H1 (cell line): ENCODE data around the gene CTTNBP2. TPM values are rescaled to one million over a fixed set of nuclear protein-coding genes. Genes with fewer than 3 reads are reported as not detected.

Experiments
- CTCF ChIA-PET: fragments of 300-600 bp; sonication (Branson Sonifier 250); formaldehyde crosslinking; loops from one replicate; lab custom pipeline; 2021; ENCODE audit not compliant: partially characterized antibody; lab: Charles Lee
- POLR2A ChIA-PET: fragments of 300-600 bp; sonication (Branson Sonifier 250); formaldehyde crosslinking; loops from one replicate; lab custom pipeline; 2021; ENCODE audit warnings: inconsistent platforms; ENCODE audit not compliant: partially characterized antibody; lab: Charles Lee
- DNase-seq, 2 experiments: peaks; one replicate each; pipeline versions ENCODE4 v3.0.0 to v3.0.0-alpha.2; 2010 to 2022; ENCODE audit warnings: low spot score in 2 of 2, low read depth in 1 of 2, mixed read lengths in 1 of 2
- FAIRE-seq: peaks from 2 replicates; lab custom pipeline; 2011; peaks lifted over from hg19 to GRCh38; lab: Jason Lieb, UNC
- H2AFZ ChIP-seq: 2 replicates; pipeline ENCODE4 v1.8.1; 2012; ENCODE audit warnings: low read length, inconsistent platforms
- H2AK5ac ChIP-seq: 2 replicates; pipeline ENCODE4 v1.6.1; 2013; ENCODE audit warnings: low read depth, low read length
- H2BK120ac ChIP-seq: replicated peaks from 2 replicates; pipeline ENCODE3; 2013; ENCODE audit warnings: low read depth, low read length, inconsistent platforms
- H2BK12ac ChIP-seq: 2 replicates; pipeline ENCODE4 v1.6.1; 2013; ENCODE audit warnings: low read depth, low read length
- H2BK15ac ChIP-seq: 2 replicates; pipeline ENCODE4 v1.6.1; 2013; ENCODE audit warnings: low read length
- H2BK20ac ChIP-seq: 2 replicates; pipeline ENCODE4 v1.6.1; 2013; ENCODE audit warnings: low read length
- H2BK5ac ChIP-seq: 2 replicates; pipeline ENCODE4 v1.6.1; 2013; ENCODE audit warnings: low read depth, low read length
- H3K14ac ChIP-seq: 2 replicates; pipeline ENCODE4 v1.6.1; 2013; ENCODE audit warnings: inconsistent platforms; ENCODE audit not compliant: insufficient read length
- H3K18ac ChIP-seq: 2 replicates; pipeline ENCODE4 v1.6.1; 2013; ENCODE audit warnings: low read length; ENCODE audit errors: extremely low read depth
- H3K23ac ChIP-seq: 2 replicates; pipeline ENCODE4 v1.6.1; 2013; ENCODE audit warnings: inconsistent platforms; ENCODE audit not compliant: insufficient read length
- H3K23me2 ChIP-seq: 2 replicates; pipeline ENCODE4 v1.6.1; 2013; ENCODE audit warnings: low read depth, low read length
- H3K27ac ChIP-seq: 2 replicates; pipeline ENCODE4 v1.6.1; 2011; ENCODE audit warnings: low read depth, low read length, inconsistent platforms
- H3K27me3 ChIP-seq, 4 experiments: replicated peaks in 1 of 4; 1 replicate in 1 of 4; 2 replicates in 3 of 4; pipeline versions ENCODE4 v1.6.1 to v1.8.1; 2011 to 2013; ENCODE audit warnings: low read length in 3 of 4, mild to moderate bottlenecking in 3 of 4, inconsistent platforms in 2 of 4, mixed read lengths in 2 of 4, moderate library complexity in 1 of 4; ENCODE audit not compliant: control insufficient read depth in 3 of 4, insufficient read depth in 3 of 4; ENCODE audit errors: extremely low read depth in 1 of 4
- H3K36me3 ChIP-seq, 4 experiments: 2 replicates each; pipeline versions ENCODE4 v1.6.1 to v1.8.1; 2011 to 2013; ENCODE audit warnings: mild to moderate bottlenecking in 4 of 4, low read length in 3 of 4, moderate library complexity in 2 of 4, control low read depth in 1 of 4, inconsistent platforms in 1 of 4; ENCODE audit not compliant: insufficient read depth in 4 of 4, control insufficient read depth in 2 of 4
- H3K4ac ChIP-seq: replicated peaks from 2 replicates; pipeline ENCODE3; 2013; ENCODE audit warnings: low read length, low read depth, mixed read lengths, inconsistent platforms; ENCODE audit not compliant: insufficient read length
- H3K4me1 ChIP-seq, 4 experiments: replicated peaks in 1 of 4; 1 replicate in 1 of 4; 2 replicates in 3 of 4; pipeline versions ENCODE4 v1.6.1 to v1.8.1; 2011 to 2013; ENCODE audit warnings: low read length in 3 of 4, inconsistent platforms in 2 of 4, mixed read lengths in 1 of 4; ENCODE audit not compliant: insufficient read depth in 4 of 4, control insufficient read depth in 3 of 4
- H3K4me2 ChIP-seq, 2 experiments: 2 replicates each; pipeline versions ENCODE4 v1.6.1 to v1.8.1; 2011 to 2013; ENCODE audit warnings: low read depth in 2 of 2, low read length in 2 of 2, control low read depth in 1 of 2, inconsistent platforms in 1 of 2, mild to moderate bottlenecking in 1 of 2; ENCODE audit not compliant: insufficient read depth in 1 of 2
- H3K4me3 ChIP-seq, 4 experiments: fragments of 200-600, 300-600 bp in 1 of 4; sonication (generic), shearing (Covaris generic), sonication (Bioruptor Twin) in 1 of 4; 2 replicates each; pipeline versions ENCODE4 v1.5.1 to v1.8.1; 2011 to 2016; ENCODE audit warnings: low read length in 4 of 4, low read depth in 3 of 4, control low read depth in 2 of 4, inconsistent platforms in 2 of 4, mild to moderate bottlenecking in 2 of 4, mixed read lengths in 1 of 4, moderate library complexity in 1 of 4; ENCODE audit not compliant: insufficient read depth in 2 of 4; ENCODE audit errors: extremely low read depth in 1 of 4
- H3K56ac ChIP-seq: replicated peaks from 2 replicates; pipeline ENCODE3; 2013; ENCODE audit warnings: low read depth, mild to moderate bottlenecking, mixed read lengths, low read length, inconsistent platforms; ENCODE audit not compliant: insufficient read length
- H3K79me1 ChIP-seq: 2 replicates; pipeline ENCODE4 v1.6.1; 2013; ENCODE audit warnings: low read depth, low read length, control low read depth
- H3K79me2 ChIP-seq, 2 experiments: 2 replicates each; pipeline versions ENCODE4 v1.6.1 to v1.8.1; 2012 to 2013; ENCODE audit warnings: low read length in 2 of 2, mild to moderate bottlenecking in 2 of 2, inconsistent platforms in 1 of 2; ENCODE audit not compliant: insufficient read depth in 2 of 2, control insufficient read depth in 1 of 2
- H3K9ac ChIP-seq, 4 experiments: replicated peaks in 1 of 4; 1 replicate in 1 of 4; 2 replicates in 3 of 4; pipeline versions ENCODE4 v1.6.1 to v1.8.1; 2011 to 2013; ENCODE audit warnings: low read depth in 3 of 4, low read length in 3 of 4, control low read depth in 2 of 4, mild to moderate bottlenecking in 2 of 4, moderate library complexity in 2 of 4, inconsistent platforms in 1 of 4; ENCODE audit errors: extremely low read depth in 1 of 4
- H3K9me3 ChIP-seq, 2 experiments: 2 replicates each; pipeline versions ENCODE4 v1.6.1 to v1.8.1; 2012 to 2013; ENCODE audit warnings: mild to moderate bottlenecking in 2 of 2, moderate library complexity in 2 of 2, control low read depth in 1 of 2, inconsistent platforms in 1 of 2, low read depth in 1 of 2, low read length in 1 of 2, mixed read lengths in 1 of 2; ENCODE audit not compliant: insufficient read depth in 2 of 2
- H4K20me1 ChIP-seq, 2 experiments: replicated peaks in 1 of 2; 2 replicates each; pipeline versions ENCODE3 to v1.8.1; 2011 to 2013; ENCODE audit warnings: inconsistent platforms in 2 of 2, low read length in 2 of 2, mild to moderate bottlenecking in 1 of 2; ENCODE audit not compliant: insufficient read depth in 2 of 2, control insufficient read depth in 1 of 2
- H4K5ac ChIP-seq: 2 replicates; pipeline ENCODE4 v1.6.1; 2013; ENCODE audit warnings: low read length, low read depth, mixed read lengths, inconsistent platforms; ENCODE audit not compliant: insufficient read length
- H4K8ac ChIP-seq: 2 replicates; pipeline ENCODE4 v1.8.0; 2013; ENCODE audit warnings: mild to moderate bottlenecking, moderate library complexity, low read length, inconsistent platforms; ENCODE audit not compliant: insufficient read depth; ENCODE audit errors: extremely low read depth
- H4K91ac ChIP-seq: replicated peaks from 2 replicates; pipeline ENCODE3; 2013; ENCODE audit warnings: low read length, mixed read lengths, inconsistent platforms; ENCODE audit not compliant: insufficient read length
- BRCA1 ChIP-seq: IDR thresholded peaks from 2 replicates; pipeline ENCODE4 v1.6.1; 2012; ENCODE audit warnings: low read depth, low read length, improper control_type of control experiment
- FOSL1 ChIP-seq: IDR thresholded peaks from 2 replicates; pipeline ENCODE4 v1.6.1; 2011; ENCODE audit warnings: mild to moderate bottlenecking, low read depth, low read length, moderate library complexity; ENCODE audit not compliant: insufficient read depth
- GABPA ChIP-seq: IDR thresholded peaks from 2 replicates; pipeline ENCODE4 v1.6.1; 2011; ENCODE audit warnings: mild to moderate bottlenecking, low read length, moderate library complexity, borderline replicate concordance; ENCODE audit not compliant: insufficient read depth
- HDAC2 ChIP-seq, 2 experiments: fragments of 300-600 bp in 1 of 2; sonication (generic) in 1 of 2; IDR thresholded peaks; 2 replicates each; pipeline ENCODE4 v1.6.1; 2011 to 2012; ENCODE audit warnings: low read depth in 2 of 2, low read length in 2 of 2, mild to moderate bottlenecking in 2 of 2, moderate library complexity in 2 of 2, borderline replicate concordance in 1 of 2, inconsistent platforms in 1 of 2
- RFX5 ChIP-seq: IDR thresholded peaks from 2 replicates; pipeline ENCODE4 v1.6.1; 2011; ENCODE audit warnings: low read depth, low read length, improper control_type of control experiment, borderline replicate concordance
- RXRA ChIP-seq: IDR thresholded peaks from 2 replicates; pipeline ENCODE4 v1.6.1; 2011; ENCODE audit warnings: low read depth, mild to moderate bottlenecking, low read length, moderate library complexity; ENCODE audit not compliant: insufficient read depth
- SIN3A ChIP-seq, 2 experiments: IDR thresholded peaks in 1 of 2; conservative IDR thresholded peaks in 1 of 2; 2 replicates each; pipeline ENCODE4 v1.6.1; 2011 to 2012; ENCODE audit warnings: low read length in 2 of 2, improper control_type of control experiment in 1 of 2, low read depth in 1 of 2, mild to moderate bottlenecking in 1 of 2
- SRF ChIP-seq: IDR thresholded peaks from 2 replicates; pipeline ENCODE4 v1.6.1; 2011; ENCODE audit warnings: mild to moderate bottlenecking, low read depth, low read length, moderate library complexity
- WGBS, 2 experiments: shearing (Covaris generic) in 1 of 2; methylation state at CpG; one replicate each; pipeline versions ENCODE4 v1.1.6 to v1.1.7; 2013 to 2015; ENCODE audit warnings: low lambda C conversion rate in 2 of 2, mixed read lengths in 2 of 2, inconsistent platforms in 1 of 2, low coverage in 1 of 2, missing lambda C conversion rate in 1 of 2; ENCODE audit not compliant: insufficient replicate concordance in 2 of 2, insufficient coverage in 1 of 2, insufficient read length in 1 of 2; ENCODE audit errors: extremely low coverage in 1 of 2, missing lambda C conversion rate in 1 of 2; 5-methylcytosine and 5-hydroxymethylcytosine counted together
- polyA plus RNA-seq, 7 experiments: library from polyadenylated mRNA; depleted of rRNA in 3 of 7; stranded (reverse) in 5 of 7; unstranded in 2 of 7; fragments of >200 nt in 5 of 7; fragments of 200-250 nt in 2 of 7; gene quantifications; 1 replicate in 5 of 7; 2 replicates in 1 of 7; 4 replicates in 1 of 7; pipeline versions ENCODE4 v1.2.1 to v1.2.3, GENCODE V29; 2011 to 2013; ENCODE audit warnings: missing spikeins in 2 of 7, mixed read lengths in 2 of 7
- total RNA-seq: library from RNA; stranded (reverse); fragmentation: NEBNext Ultra II Directional; extraction: Animal tissue kit (Norgen Biotek cat#: 25700); gene quantifications from 2 replicates; pipeline ENCODE4 v1.2.1, GENCODE V29; 2021
- TF ChIP-seq, protein P1 (sequence below): IDR thresholded peaks from 2 replicates; pipeline ENCODE4 v1.6.1; 2012; ENCODE audit warnings: low read length, inconsistent platforms
- TF ChIP-seq, protein P2 (sequence below): IDR thresholded peaks from 2 replicates; pipeline ENCODE4 v1.6.1; 2012; ENCODE audit warnings: inconsistent platforms

CTTNBP2 gene
- total and polyA plus RNA-seq, 2 of the 8 experiments (the other 6 are each of a cell fraction or from before 2014, with no cell fraction given), result 15.3 to 35.1 TPM

DNA sequence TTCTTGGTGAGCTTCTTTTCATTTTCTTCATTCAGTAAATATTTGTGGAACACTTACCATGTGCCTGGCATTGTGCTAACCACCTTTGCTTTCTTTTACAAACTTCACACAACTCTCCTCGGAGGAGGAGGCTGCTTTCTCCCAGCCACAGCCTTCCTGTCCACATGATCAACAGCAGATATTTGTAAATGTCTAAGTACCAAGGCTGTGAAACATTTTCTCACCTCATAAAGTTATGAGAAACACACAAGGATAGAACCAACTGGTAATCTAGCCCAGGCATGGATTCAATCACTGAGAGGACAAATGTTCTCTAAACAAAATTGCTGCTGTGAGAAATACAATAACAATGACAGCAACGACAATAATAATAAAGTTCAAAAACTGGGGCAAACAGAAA, 3.9 kb downstream of the CTTNBP2 start:
- Histone ChIP-seq H2BK5ac (no peak overlapping the region), H3K4me1 (peaks cover 2 to 19% (median 7%) of the 10 kb centered on the region in 4 experiments; a peak in 6 of 7 replicates), H3K79me2 (peaks cover 7 to 78% of the 10 kb centered on the region in 2 experiments; a peak in 3 of 4 replicates), H2BK12ac (no peak overlapping the region), H3K9ac (no peak overlapping the region), H3K14ac (no peak overlapping the region), H3K27ac (no peak overlapping the region), H2AK5ac (no peak overlapping the region), H2AFZ (no peak overlapping the region), H3K23ac (no peak overlapping the region), H3K56ac (no peak overlapping the region), H3K36me3 (peaks cover 0 to 2% (median 0%) of the 10 kb centered on the region in 4 experiments; a peak in 1 of 8 replicates), H3K9me3 (no peaks in the 10 kb centered on the region), H4K91ac (no peak overlapping the region), H3K23me2 (peaks cover 13% of the 10 kb centered on the region), H2BK120ac (no peak overlapping the region), H4K20me1 (peaks cover 1% of the 10 kb centered on the region in 2 experiments), H3K27me3 (no peaks in the 10 kb centered on the region), H4K5ac (no peak overlapping the region), H4K8ac (no peak overlapping the region), H3K4ac (no peak overlapping the region), H3K18ac (no peak overlapping the region), H3K4me2 (peak overlapping the region in 1 of 2 experiments; percentile 9; a peak in 1 of 4 replicates), H2BK20ac (no peak overlapping the region), H3K79me1 (0 out of 2 replicates have a peak, but pooled peaks cover 2% of the 10 kb centered on the region), H2BK15ac (no peak overlapping the region), H3K4me3 (no peak overlapping the region)
- ChIA-PET POLR2A (interaction anchor here (0.7 kb wide), 1 partner anchor 20 kb away, joined by 4 read pairs; no protein-coding TSS in a partner anchor), CTCF (interaction anchor here (0.7 to 1.7 kb wide), 3 partner anchors 8 to 65 kb away, joined by 3 read pairs; no protein-coding TSS in a partner anchor)
- WGBS, 2 experiments, result 94% methylated on average over 2 of the region's 2 CpGs; no CpG with 5 or more reads in 1 of the 2 experiments
- DNase-seq, result no peak
- FAIRE-seq, result no peak
- TF ChIP-seq HDAC2 (IDR thresholded peaks at IDR 0.05; ENCODE audit: borderline replicate concordance in 1 of 2, low read depth in 2 of 2, low read length in 2 of 2), result no peak
- TF ChIP-seq, protein P1, sequence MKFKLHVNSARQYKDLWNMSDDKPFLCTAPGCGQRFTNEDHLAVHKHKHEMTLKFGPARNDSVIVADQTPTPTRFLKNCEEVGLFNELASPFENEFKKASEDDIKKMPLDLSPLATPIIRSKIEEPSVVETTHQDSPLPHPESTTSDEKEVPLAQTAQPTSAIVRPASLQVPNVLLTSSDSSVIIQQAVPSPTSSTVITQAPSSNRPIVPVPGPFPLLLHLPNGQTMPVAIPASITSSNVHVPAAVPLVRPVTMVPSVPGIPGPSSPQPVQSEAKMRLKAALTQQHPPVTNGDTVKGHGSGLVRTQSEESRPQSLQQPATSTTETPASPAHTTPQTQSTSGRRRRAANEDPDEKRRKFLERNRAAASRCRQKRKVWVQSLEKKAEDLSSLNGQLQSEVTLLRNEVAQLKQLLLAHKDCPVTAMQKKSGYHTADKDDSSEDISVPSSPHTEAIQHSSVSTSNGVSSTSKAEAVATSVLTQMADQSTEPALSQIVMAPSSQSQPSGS, result no peak
- no peak for TF ChIP-seq SRF
- TF ChIP-seq BRCA1, result no peak
- TF ChIP-seq SIN3A (conservative IDR thresholded peaks at IDR 0.05 in 1 of 2, IDR thresholded peaks at IDR 0.05 in 1 of 2; ENCODE audit: low read depth in 1 of 2, low read length in 2 of 2), result no peak
- no peak for TF ChIP-seq RFX5
- TF ChIP-seq GABPA, result no peak
- TF ChIP-seq FOSL1, result no peak
- TF ChIP-seq RXRA, result no peak
- TF ChIP-seq, protein P2, sequence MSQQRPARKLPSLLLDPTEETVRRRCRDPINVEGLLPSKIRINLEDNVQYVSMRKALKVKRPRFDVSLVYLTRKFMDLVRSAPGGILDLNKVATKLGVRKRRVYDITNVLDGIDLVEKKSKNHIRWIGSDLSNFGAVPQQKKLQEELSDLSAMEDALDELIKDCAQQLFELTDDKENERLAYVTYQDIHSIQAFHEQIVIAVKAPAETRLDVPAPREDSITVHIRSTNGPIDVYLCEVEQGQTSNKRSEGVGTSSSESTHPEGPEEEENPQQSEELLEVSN, result no peak
